HepG2 (cell line): Measurements from ENCODE around the gene IQGAP3. TPM values are rescaled to one million over a fixed set of nuclear protein-coding genes. Genes with fewer than 3 reads are reported as not detected.
A peak's percentile ranks its signal among the peaks of the same experiment; 100 is the strongest.

Source experiments
- ASH2L ChIP-seq: fragments of 300-600, 200-600 bp; sonication (generic); IDR thresholded peaks from 2 replicates; pipeline ENCODE4 v1.7.0; 2017; ENCODE audit warnings: low read depth, mild to moderate bottlenecking, moderate library complexity, mixed read lengths, low read length; ENCODE audit not compliant: insufficient read length
- GTF2F1 ChIP-seq: fragments of 150-350 bp; IDR thresholded peaks from 2 replicates; pipeline ENCODE4 v1.6.1; 2014; ENCODE audit warnings: low read length
- HES4 ChIP-seq: sonication (generic); formaldehyde crosslinking; IDR thresholded peaks from 2 replicates; pipeline ENCODE4 v1.9.0; 2021; ENCODE audit warnings: mild to moderate bottlenecking, missing genetic modification reagents, borderline replicate concordance
- KDM5B ChIP-seq: sonication (generic); formaldehyde crosslinking; IDR thresholded peaks from 2 replicates; pipeline ENCODE4 v1.4.0; 2020; ENCODE audit warnings: missing genetic modification reagents, mild to moderate bottlenecking, borderline replicate concordance
- MAF1 ChIP-seq: sonication (generic); formaldehyde crosslinking; IDR thresholded peaks from 2 replicates; pipeline ENCODE4 v1.5.0; 2020; ENCODE audit warnings: missing genetic modification reagents, borderline replicate concordance
- POGK ChIP-seq: sonication (generic); formaldehyde crosslinking; conservative IDR thresholded peaks from 2 replicates; pipeline ENCODE4 v1.8.0; 2022; ENCODE audit warnings: mild to moderate bottlenecking, moderate library complexity, missing genetic modification reagents
- PRDM10 ChIP-seq: sonication (generic); formaldehyde crosslinking; IDR thresholded peaks from 2 replicates; pipeline ENCODE4 v1.4.0; 2020; ENCODE audit warnings: low read depth, missing genetic modification reagents
- RNF219 ChIP-seq: sonication (generic); formaldehyde crosslinking; IDR thresholded peaks from 2 replicates; pipeline ENCODE4 v1.5.0; 2020; ENCODE audit warnings: mild to moderate bottlenecking, missing genetic modification reagents
- THAP11 ChIP-seq: IDR thresholded peaks from 2 replicates; pipeline ENCODE4 v1.6.1; 2016; ENCODE audit warnings: missing biosample characterization, missing genetic modification reagents
- ZNF136 ChIP-seq: sonication (generic); formaldehyde crosslinking; IDR thresholded peaks from 2 replicates; pipeline ENCODE4 v1.8.1; 2022; ENCODE audit warnings: low read depth, mild to moderate bottlenecking, moderate library complexity, missing genetic modification reagents
- ZNF781 ChIP-seq: sonication (generic); formaldehyde crosslinking; IDR thresholded peaks from 2 replicates; pipeline ENCODE4 v1.5.1; 2020; ENCODE audit warnings: borderline replicate concordance, mild to moderate bottlenecking, missing genetic modification reagents; ENCODE audit errors: not compliant biosample characterization
- polyA plus RNA-seq, 8 experiments: library from polyadenylated mRNA; depleted of rRNA in 3 of 8; stranded (reverse) in 7 of 8; unstranded in 1 of 8; fragments of >200 nt; fragmentation: Illumina TruSeq in 4 of 8; extraction: Trizol in 4 of 8; gene quantifications; 2 replicates each; pipeline versions ENCODE4 v1.2.1 to v1.2.3, GENCODE V29; 2011 to 2016; ENCODE audit warnings: low read depth in 4 of 8, missing spikeins in 1 of 8, mixed read lengths in 1 of 8; ENCODE audit not compliant: insufficient read depth in 1 of 8
- total RNA-seq, 5 experiments: library from RNA; depleted of rRNA; stranded (reverse); fragments of >200 nt; fragmentation: Illumina TruSeq; extraction: Trizol; gene quantifications; 2 replicates each; pipeline ENCODE4 v1.2.3, GENCODE V29; 2016; ENCODE audit warnings: low read depth in 1 of 5
- TF ChIP-seq, protein P1 (sequence below): sonication (generic); formaldehyde crosslinking; IDR thresholded peaks from 2 replicates; pipeline ENCODE4 v1.8.1; 2022; ENCODE audit warnings: low read depth, mild to moderate bottlenecking, missing genetic modification reagents
- TF ChIP-seq, protein P2 (sequence below): sonication (generic); formaldehyde crosslinking; IDR thresholded peaks from 2 replicates; pipeline ENCODE4 v1.5.0; 2020; ENCODE audit warnings: missing genetic modification reagents, mild to moderate bottlenecking, borderline replicate concordance

Gene IQGAP3
- total and polyA plus RNA-seq, 2 of the 13 experiments (the other 11 are each of a cell fraction or from before 2014, with no cell fraction given): 13.5 to 14.1 TPM

GRCh38 chr1:156504821-156505678 is 67.3 kb downstream of the IQGAP3 start (continued):
- TF ChIP-seq MAF1 (CRISPR knock-in tag) (no peak), KDM5B (CRISPR knock-in tag) (peak; percentile 41; the same call in 1 of the 2 replicates), THAP11 (CRISPR knock-in tag) (peak; percentile 79), ZNF781 (CRISPR knock-in tag) (peak; percentile 76), GTF2F1 (no peak), PRDM10 (CRISPR knock-in tag) (peak; percentile 55; the same call in 1 of the 2 replicates), POGK (no peak), ASH2L (peak; percentile 9), HES4 (CRISPR knock-in tag) (no peak), ZNF136 (CRISPR knock-in tag) (0 out of 2 replicates have a peak, but pooled peaks have one; percentile 27), RNF219 (CRISPR knock-in tag) (0 out of 2 replicates have a peak, but pooled peaks have one; percentile 61)
- TF ChIP-seq, protein P1, sequence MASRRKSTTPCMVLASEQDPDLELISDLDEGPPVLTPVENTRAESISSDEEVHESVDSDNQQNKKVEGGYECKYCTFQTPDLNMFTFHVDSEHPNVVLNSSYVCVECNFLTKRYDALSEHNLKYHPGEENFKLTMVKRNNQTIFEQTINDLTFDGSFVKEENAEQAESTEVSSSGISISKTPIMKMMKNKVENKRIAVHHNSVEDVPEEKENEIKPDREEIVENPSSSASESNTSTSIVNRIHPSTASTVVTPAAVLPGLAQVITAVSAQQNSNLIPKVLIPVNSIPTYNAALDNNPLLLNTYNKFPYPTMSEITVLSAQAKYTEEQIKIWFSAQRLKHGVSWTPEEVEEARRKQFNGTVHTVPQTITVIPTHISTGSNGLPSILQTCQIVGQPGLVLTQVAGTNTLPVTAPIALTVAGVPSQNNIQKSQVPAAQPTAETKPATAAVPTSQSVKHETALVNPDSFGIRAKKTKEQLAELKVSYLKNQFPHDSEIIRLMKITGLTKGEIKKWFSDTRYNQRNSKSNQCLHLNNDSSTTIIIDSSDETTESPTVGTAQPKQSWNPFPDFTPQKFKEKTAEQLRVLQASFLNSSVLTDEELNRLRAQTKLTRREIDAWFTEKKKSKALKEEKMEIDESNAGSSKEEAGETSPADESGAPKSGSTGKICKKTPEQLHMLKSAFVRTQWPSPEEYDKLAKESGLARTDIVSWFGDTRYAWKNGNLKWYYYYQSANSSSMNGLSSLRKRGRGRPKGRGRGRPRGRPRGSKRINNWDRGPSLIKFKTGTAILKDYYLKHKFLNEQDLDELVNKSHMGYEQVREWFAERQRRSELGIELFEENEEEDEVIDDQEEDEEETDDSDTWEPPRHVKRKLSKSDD (CRISPR knock-in tag): peak; percentile 72
- TF ChIP-seq, protein P2, sequence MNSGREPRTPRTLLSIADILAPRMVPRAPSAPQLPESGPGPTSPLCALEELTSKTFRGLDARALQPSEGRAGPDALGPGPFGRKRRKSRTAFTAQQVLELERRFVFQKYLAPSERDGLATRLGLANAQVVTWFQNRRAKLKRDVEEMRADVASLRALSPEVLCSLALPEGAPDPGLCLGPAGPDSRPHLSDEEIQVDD (CRISPR knock-in tag): no peak
